Astrocyte of the cerebellum (primary cell): ENCODE data around the gene GLIPR2.

Experiments
- DNase-seq: peaks from one replicate; pipeline ENCODE4 v3.0.0-alpha.2; 2011; ENCODE audit warnings: low read depth
- H3K4me3 ChIP-seq: 2 replicates; pipeline ENCODE4 v1.5.1; 2011; ENCODE audit warnings: mild to moderate bottlenecking, low read depth, low read length, moderate library complexity
- in situ Hi-C: cut with HindIII; loops from 2 replicates; pipeline ENCODE4 v1.10.0; 2017; ENCODE audit warnings: low sequenced_read_pairs
- TF ChIP-seq, protein P1 (sequence below): IDR thresholded peaks from 2 replicates; pipeline ENCODE4 v1.5.1; 2012; ENCODE audit warnings: low read length, low read depth, moderate library complexity, mild to moderate bottlenecking; ENCODE audit errors: missing control alignments

GLIPR2 gene

DNA sequence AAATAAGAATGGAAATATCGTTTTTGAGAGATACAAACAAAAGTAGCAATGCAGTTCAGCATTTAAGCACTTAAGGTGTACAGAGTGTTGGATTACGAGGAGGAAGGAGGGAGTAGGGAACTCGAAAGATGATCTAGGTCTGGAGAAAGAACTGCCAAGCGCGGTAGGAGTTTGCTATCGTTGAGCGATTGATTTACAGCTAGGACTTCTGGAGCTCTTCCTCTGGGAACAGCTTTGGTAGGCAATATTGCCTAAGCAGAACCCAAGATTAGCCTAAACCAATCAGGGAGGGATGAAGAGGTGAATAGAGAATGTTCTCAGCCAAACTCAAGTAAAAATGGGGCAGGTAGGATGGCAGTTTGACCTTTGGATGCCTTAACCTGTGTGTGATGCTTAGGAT lies 55.2 kb downstream of the GLIPR2 start:
- in situ Hi-C loops: no loop called here
- H3K4me3 ChIP-seq: peak overlapping the region; percentile 97
- DNase-seq: no peak
- TF ChIP-seq, protein P1, sequence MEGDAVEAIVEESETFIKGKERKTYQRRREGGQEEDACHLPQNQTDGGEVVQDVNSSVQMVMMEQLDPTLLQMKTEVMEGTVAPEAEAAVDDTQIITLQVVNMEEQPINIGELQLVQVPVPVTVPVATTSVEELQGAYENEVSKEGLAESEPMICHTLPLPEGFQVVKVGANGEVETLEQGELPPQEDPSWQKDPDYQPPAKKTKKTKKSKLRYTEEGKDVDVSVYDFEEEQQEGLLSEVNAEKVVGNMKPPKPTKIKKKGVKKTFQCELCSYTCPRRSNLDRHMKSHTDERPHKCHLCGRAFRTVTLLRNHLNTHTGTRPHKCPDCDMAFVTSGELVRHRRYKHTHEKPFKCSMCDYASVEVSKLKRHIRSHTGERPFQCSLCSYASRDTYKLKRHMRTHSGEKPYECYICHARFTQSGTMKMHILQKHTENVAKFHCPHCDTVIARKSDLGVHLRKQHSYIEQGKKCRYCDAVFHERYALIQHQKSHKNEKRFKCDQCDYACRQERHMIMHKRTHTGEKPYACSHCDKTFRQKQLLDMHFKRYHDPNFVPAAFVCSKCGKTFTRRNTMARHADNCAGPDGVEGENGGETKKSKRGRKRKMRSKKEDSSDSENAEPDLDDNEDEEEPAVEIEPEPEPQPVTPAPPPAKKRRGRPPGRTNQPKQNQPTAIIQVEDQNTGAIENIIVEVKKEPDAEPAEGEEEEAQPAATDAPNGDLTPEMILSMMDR: no peak

GRCh38 chr9:36192196-36192595 lies 55.7 kb downstream of the GLIPR2 start:
- in situ Hi-C loops: no loop called here
- H3K4me3 ChIP-seq: peak overlapping the region; percentile 97
- no peak for DNase-seq
- TF ChIP-seq, protein P1: no peak

- peak overlapping the region; percentile 97 for H3K4me3 ChIP-seq
- DNase-seq: no peak
- in situ Hi-C loops: no loop called here
- TF ChIP-seq, protein P1: no peak
These were observed 56.5 kb downstream of the GLIPR2 start for GRCh38 chr9:36193023-36193422.

GRCh38 chr9:36194326-36195000 lies 57.9 kb downstream of the GLIPR2 start:
- in situ Hi-C loops: no loop called here
- DNase-seq: no peak
- TF ChIP-seq, protein P1: no peak
- H3K4me3 ChIP-seq: no peak overlapping the region

DNA sequence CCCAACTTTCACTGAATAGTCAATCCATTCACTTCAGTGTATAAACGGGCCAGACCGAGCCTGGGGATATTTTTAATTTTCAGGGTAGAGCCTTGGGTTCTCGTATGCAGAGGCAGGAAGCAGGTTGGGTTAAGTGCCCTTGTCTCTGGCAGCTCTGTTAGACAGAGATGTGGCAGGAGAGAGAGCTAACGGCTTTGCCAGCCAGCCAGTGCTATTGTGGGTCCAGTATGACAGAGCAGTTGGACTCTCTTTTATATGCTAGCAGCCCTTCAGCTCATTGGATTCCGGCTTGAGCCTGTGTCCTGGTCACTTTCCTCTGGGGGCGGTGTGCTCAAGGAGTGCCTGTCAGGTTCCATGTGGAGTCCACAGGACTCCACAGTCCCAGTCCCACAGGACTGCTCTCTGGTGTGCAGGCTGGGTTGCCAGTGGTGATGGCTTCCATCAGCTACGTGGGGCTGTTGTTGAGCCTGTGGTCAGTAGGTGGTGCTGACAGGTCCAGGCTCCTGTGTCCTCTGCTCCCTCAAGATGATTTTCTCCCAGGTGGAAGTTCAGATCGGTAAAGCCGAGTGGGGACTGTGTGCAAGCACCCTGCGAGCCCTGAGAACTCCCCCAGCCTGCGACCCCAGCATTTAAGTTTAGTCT lies 68.5 kb downstream of the GLIPR2 start:
- no peak overlapping the region for H3K4me3 ChIP-seq
- no peak for DNase-seq
- TF ChIP-seq, protein P1: peak; percentile 36
- in situ Hi-C loops: no loop called here

GRCh38 chr9:36207016-36207415 lies 70.5 kb downstream of the GLIPR2 start:
- TF ChIP-seq, protein P1: no peak
- H3K4me3 ChIP-seq: no peak overlapping the region
- no peak for DNase-seq
- in situ Hi-C loops: no loop called here
